HG02852 (cell line): ENCODE measurements around the gene OTULIN.

ENCODE experiments used
- ATAC-seq: cut with Tn5 transposase; IDR thresholded peaks from one replicate; pipeline ENCODE4 v1.9.1; 2021; ENCODE audit warnings: mild to moderate bottlenecking, moderate library complexity; ENCODE audit not compliant: unreplicated experiment

OTULIN gene

DNA sequence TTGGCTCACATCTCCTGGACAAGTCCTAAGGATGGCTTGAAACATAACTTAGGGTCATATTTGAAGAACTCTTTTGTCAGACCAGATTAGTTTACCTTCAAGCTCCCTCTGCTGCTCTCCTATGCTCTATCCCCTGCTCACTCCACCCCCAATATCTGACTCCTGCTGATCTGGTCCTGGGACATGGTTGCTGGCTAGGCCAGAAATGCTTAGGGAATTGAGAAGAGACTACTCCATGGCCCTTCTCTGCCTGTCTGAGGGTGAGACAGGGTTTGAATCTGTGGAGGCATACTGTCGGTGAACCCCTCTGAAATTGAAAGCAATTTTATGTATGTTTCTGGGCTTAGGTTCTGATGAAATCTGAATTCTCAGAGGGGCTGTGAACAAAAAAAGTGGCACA, 3.3 kb downstream of the OTULIN start:
- no peak for ATAC-seq

DNA sequence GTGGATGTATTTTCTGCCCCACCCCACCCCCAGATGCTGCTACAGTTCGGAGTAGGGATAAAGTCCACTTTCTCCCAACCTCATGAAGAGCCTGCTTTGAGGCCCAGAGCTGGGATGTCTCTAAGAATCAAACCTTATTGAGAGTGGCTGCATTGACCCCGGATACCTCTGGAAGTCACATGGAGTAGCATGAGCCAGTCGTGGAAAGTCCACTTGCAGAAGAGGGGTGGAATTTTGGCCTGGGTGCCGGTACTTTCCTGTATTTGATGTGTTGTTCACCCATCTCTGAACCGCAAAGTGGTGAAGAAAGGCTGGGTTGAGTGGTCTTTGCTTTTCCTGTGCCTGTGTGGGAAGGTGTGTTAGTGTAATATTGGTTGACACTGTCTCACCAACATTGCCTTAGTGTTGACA, 3.7 kb downstream of the OTULIN start:
- ATAC-seq = no peak

DNA sequence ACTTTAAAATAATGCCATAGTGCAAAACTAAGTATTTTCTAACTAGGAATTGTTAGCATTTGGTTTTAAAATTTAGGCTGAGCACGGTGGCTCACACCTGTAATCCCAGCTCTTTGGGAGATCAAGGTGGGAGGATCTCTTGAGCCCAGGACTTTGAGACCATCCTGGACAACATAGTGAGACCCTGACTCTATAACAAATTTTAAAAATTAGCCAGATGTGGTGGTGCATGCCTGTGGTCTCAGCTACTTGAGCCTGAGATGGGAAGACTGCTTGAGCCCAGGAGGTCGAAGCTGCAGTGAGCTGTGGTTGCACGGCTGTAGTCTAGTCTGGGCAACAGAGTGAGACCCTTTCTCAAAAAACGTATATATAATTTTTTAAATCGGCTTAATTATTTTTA, 4.9 kb downstream of the OTULIN start:
- ATAC-seq = no peak

DNA sequence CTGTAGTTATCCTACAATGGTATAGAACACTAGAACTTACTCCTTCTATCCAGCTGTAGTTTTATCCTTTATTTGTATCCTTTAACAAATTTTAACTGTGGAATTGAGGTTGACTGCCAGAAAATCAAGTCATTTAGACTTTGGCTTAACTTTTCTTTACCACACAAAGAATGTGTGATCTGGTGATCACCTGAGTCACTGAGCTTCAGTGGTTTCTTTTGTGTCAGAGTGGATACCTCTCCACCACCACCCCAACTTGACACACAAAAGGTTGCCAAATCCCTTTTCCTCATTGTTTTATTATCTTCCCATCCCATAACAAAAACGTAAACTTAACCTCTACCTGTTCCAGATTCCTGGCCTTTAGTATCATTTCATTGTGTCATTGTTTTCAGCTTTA, 5.5 kb downstream of the OTULIN start:
- no peak for ATAC-seq

GRCh38 chr5:14671414-14671813, 6.9 kb downstream of the OTULIN start:
- ATAC-seq = peak; percentile 18

GRCh38 chr5:14672082-14672481, 7.6 kb downstream of the OTULIN start:
- ATAC-seq = no peak

GRCh38 chr5:14672484-14673394, 8.2 kb downstream of the OTULIN start:
- ATAC-seq = no peak

DNA sequence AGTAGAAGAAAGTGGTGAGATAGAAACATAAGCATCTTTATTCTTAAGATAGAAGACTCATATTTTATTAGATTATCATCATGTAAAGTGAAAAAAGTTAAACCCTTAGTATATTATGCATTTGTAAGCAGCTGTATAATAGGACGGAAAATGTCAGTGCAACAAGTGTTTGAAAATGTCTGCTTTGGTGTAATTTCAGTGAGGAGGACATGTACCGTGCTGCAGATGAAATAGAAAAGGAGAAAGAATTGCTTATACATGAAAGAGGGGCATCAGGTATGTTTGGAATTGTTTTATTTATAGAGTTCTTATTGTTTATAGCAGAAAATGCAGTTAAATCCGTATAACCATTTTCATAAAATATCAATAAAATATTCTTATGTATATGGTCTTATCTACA, 8.9 kb downstream of the OTULIN start:
- ATAC-seq = no peak

GRCh38 chr5:14674983-14675854, 10.7 kb downstream of the OTULIN start:
- ATAC-seq = no peak

DNA sequence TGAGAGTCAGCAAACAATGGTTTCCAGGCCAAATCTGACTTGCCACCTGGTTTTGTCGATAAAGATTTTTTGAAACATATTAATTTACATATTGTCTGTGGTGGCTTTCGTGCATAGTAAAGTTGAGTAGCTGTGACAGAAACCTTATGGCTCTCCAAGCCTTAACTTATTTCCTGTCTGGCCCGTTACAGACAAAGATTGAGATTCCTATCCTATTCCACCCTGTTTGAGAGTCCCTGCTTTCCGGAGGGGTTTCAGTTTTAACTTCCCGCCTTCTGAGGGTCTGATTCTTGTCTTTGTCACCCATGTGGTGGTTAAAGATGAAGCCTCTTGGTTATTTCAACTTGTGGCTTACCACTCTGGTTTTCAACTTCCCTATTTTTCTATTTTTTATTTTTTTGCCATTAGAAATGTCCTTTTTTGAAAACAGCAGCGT, 11.4 kb downstream of the OTULIN start:
- ATAC-seq = peak; percentile 53

DNA sequence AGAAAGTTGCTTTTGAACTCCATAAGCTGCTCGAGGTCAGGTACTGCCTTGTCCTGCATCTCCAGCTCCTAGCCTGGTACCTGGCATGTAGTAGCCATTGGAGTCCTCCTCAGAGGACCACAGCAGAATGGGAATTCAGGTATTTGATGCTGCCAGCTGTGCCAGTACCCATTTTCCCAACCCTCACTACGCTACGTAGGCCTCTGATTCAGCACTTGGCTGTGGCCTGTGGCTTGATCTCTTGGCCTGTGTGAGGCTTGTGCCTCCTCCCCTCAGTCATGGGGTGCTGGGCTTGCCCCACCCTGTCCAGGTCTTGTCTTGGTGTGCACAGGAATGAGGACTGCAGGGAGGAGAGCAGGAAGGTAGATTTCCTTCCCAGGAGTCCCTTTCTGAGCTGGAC, 11.8 kb downstream of the OTULIN start:
- ATAC-seq = peak; percentile 37

DNA sequence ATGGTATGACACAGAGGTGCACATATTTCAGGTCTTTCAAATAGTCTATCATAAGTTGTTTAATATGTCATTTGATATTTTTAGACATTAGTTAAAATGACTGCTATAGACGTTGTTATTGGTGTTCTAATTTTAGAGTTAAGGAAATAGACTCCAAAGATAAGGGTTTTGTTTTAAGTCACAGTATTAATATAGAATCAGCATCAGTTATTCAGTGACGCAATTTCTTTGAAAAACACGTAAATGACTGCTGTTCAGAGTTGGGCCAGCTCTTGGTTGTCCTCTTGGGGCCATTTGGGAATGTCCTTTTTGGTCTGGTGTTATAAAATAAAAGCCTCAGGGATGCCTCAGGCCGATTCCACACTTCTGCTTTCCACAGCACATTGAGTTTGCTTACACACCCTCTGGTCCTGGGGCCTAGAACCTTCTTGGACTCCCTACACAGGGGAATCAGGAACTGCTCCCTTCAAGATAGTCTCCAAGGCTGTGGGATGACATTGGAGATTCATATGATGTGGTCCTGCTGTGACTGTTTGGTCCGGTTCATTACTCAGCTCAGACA, 14.3 kb downstream of the OTULIN start:
- no peak for ATAC-seq

GRCh38 chr5:14679595-14679994, 15.1 kb downstream of the OTULIN start:
- no peak for ATAC-seq

DNA sequence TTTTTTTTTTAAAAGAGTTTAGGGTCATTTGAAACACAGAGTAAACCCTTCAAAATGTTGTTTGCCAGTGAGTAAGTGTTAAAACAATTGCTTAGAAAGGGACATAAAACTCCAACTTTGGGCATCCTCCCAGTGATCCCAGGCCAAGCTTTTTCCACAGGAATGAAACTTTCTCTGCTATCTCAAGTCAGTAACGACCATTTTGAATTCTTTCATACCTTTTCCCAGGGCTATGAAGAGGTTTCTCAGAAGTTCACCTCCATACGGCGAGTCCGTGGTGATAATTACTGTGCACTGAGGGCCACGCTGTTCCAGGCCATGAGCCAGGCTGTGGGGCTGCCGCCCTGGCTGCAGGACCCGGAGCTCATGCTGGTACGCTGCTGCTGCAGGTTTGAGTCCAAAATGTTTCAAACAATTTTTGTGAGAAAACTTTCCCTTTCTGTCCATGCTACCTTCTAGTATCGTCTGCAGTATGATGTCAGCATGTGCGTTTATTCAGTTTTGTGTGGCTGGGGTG, 16.8 kb downstream of the OTULIN start:
- ATAC-seq = no peak

GRCh38 chr5:14683906-14684455, 19.5 kb downstream of the OTULIN start:
- no peak for ATAC-seq

GRCh38 chr5:14684757-14685156, 20.2 kb downstream of the OTULIN start:
- no peak for ATAC-seq

GRCh38 chr5:14685757-14686156, 21.2 kb downstream of the OTULIN start:
- ATAC-seq = peak; percentile 91

DNA sequence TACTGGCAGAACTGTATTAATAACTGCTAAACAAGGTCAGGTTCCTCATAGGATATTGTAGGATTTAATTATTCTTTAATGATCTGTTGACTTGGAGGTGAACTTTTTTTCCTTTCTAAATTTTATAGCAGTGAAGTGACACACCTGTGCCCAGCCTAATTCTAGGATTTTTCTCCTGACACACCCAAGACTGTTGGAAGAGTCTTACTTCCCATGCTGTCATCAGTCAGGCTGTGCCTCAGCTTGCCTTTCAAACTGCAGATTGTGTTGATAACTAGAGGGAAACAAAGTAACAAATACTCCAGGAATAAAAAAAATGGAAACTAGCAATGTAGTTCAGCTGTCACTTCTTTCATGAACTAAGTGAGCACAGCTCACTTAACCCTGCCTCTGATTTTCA, 22.0 kb downstream of the OTULIN start:
- no peak for ATAC-seq

- ATAC-seq = no peak
Measured at GRCh38 chr5:14687023-14687665, 22.6 kb downstream of the OTULIN start.

GRCh38 chr5:14693070-14693469, 28.6 kb downstream of the OTULIN start:
- no peak for ATAC-seq
